HepG2 (cell line): ENCODE data around the gene HDAC5. TPM values are rescaled to one million over a fixed set of nuclear protein-coding genes. Genes with fewer than 3 reads are reported as not detected.

Source experiments
- ATAC-seq: fragments of 200-7000 bp; cut with Tn5 transposase; 3 replicates; pipeline ENCODE4 v1.9.1; 2020; ENCODE audit warnings: mild to moderate bottlenecking, moderate library complexity
- BruUV-seq: library from RNA; stranded (reverse); fragments of 400-500 nt; replicated peaks from 2 replicates; lab custom pipeline; 2021; lab: Mats Ljungman, UMichigan
- CTCF ChIA-PET: fragments of 300-600 bp; formaldehyde crosslinking; extraction: SDS; loops from one replicate; lab custom pipeline; 2021; ENCODE audit warnings: low total read pairs, inconsistent platforms, low intra/inter-chr PET ratio; lab: Yijun Ruan, JAX
- POLR2A ChIA-PET: fragments of 350-600 bp; sonication (Branson Sonifier 250); formaldehyde crosslinking; loops from one replicate; lab custom pipeline; 2020; ENCODE audit warnings: antibody characterized with exemption, inconsistent platforms; lab: Yijun Ruan, JAX
- DNase-seq: peaks from one replicate; pipeline ENCODE4 v3.0.0-alpha.2; 2015; ENCODE audit warnings: low spot score
- FAIRE-seq: peaks from 3 replicates; lab custom pipeline; 2011; peaks lifted over from hg19 to GRCh38; lab: Jason Lieb, UNC
- H2AFZ ChIP-seq: one replicate; pipeline ENCODE4 v1.6.1; 2011; ENCODE audit warnings: low read length, inconsistent platforms
- H3K27ac ChIP-seq: fragments of 300-600 bp; 3 replicates; pipeline ENCODE4 v1.8.0; 2011; ENCODE audit warnings: mixed run types, mild to moderate bottlenecking, mixed read lengths, low read length, inconsistent platforms; ENCODE audit not compliant: insufficient read depth; ENCODE audit errors: extremely low read length
- H3K27me3 ChIP-seq, 2 experiments: fragments of 200-600 bp in 1 of 2; 2 replicates in 1 of 2; 3 replicates in 1 of 2; pipeline versions ENCODE4 v1.6.0 to v1.8.0; 2011; ENCODE audit warnings: low read length in 2 of 2, mild to moderate bottlenecking in 2 of 2, moderate library complexity in 2 of 2, inconsistent platforms in 1 of 2; ENCODE audit not compliant: insufficient read depth in 2 of 2, control insufficient read depth in 1 of 2
- H3K36me3 ChIP-seq, 2 experiments: fragments of 200-600 bp in 1 of 2; replicated peaks in 1 of 2; 2 replicates in 1 of 2; 3 replicates in 1 of 2; pipeline versions ENCODE4 v1.5.1 to v1.8.0; 2011; ENCODE audit warnings: low read length in 2 of 2, inconsistent platforms in 1 of 2; ENCODE audit not compliant: insufficient read depth in 2 of 2, control insufficient read depth in 1 of 2
- H3K4me1 ChIP-seq: 2 replicates; pipeline ENCODE4 v1.5.1; 2012; ENCODE audit warnings: low read length, inconsistent platforms; ENCODE audit not compliant: insufficient read depth
- H3K4me2 ChIP-seq: 2 replicates; pipeline ENCODE4 v1.6.0; 2011; ENCODE audit warnings: low read depth, low read length, inconsistent platforms
- H3K4me3 ChIP-seq, 3 experiments: fragments of 200-600 bp in 1 of 3; sonication (generic), shearing (Covaris generic) in 1 of 3; replicated peaks in 1 of 3; 2 replicates each; pipeline ENCODE4 v1.5.1; 2011 to 2016; ENCODE audit warnings: low read length in 3 of 3, inconsistent platforms in 2 of 3, low read depth in 2 of 3, mild to moderate bottlenecking in 2 of 3, control low read depth in 1 of 3, mixed read lengths in 1 of 3; ENCODE audit not compliant: insufficient read depth in 1 of 3
- H3K79me2 ChIP-seq: one replicate; pipeline ENCODE4 v1.6.1; 2011; ENCODE audit warnings: low read length, inconsistent platforms; ENCODE audit not compliant: insufficient read depth
- H3K9ac ChIP-seq: 2 replicates; pipeline ENCODE4 v1.6.0; 2011; ENCODE audit warnings: mild to moderate bottlenecking, low read depth, low read length, inconsistent platforms; ENCODE audit not compliant: insufficient read depth
- H3K9me3 ChIP-seq: 2 replicates; pipeline ENCODE4 v1.5.1; 2012; ENCODE audit warnings: mild to moderate bottlenecking, low read length
- H4K20me1 ChIP-seq: 2 replicates; pipeline ENCODE4 v1.6.0; 2011; ENCODE audit warnings: inconsistent platforms, mild to moderate bottlenecking, low read length, moderate library complexity; ENCODE audit not compliant: insufficient read depth
- BCL6 ChIP-seq: IDR thresholded peaks from 2 replicates; pipeline ENCODE4 v1.6.1; 2016; ENCODE audit warnings: missing genetic modification reagents, missing compliant biosample characterization
- CEBPG ChIP-seq: IDR thresholded peaks from 2 replicates; pipeline ENCODE4 v1.6.1; 2016
- DR1 ChIP-seq: sonication (generic); formaldehyde crosslinking; IDR thresholded peaks from 2 replicates; pipeline ENCODE4 v1.8.0; 2021; ENCODE audit warnings: mild to moderate bottlenecking, missing genetic modification reagents, inconsistent platforms
- GABPB1 ChIP-seq: IDR thresholded peaks from 2 replicates; pipeline ENCODE4 v1.6.1; 2016; ENCODE audit warnings: mild to moderate bottlenecking, missing genetic modification reagents, moderate library complexity, missing compliant biosample characterization
- GATA4 ChIP-seq: sonication (generic); IDR thresholded peaks from 2 replicates; pipeline ENCODE4 v1.6.1; 2016; ENCODE audit warnings: antibody characterized with exemption, low read depth, borderline replicate concordance
- GPN1 ChIP-seq: sonication (generic); formaldehyde crosslinking; IDR thresholded peaks from 2 replicates; pipeline ENCODE4 v1.5.1; 2020; ENCODE audit warnings: missing genetic modification reagents, borderline replicate concordance
- MTF2 ChIP-seq: sonication (generic); formaldehyde crosslinking; IDR thresholded peaks from 2 replicates; pipeline ENCODE4 v1.5.0; 2020; ENCODE audit warnings: missing genetic modification reagents, borderline replicate concordance
- NFATC3 ChIP-seq: sonication (generic); formaldehyde crosslinking; IDR thresholded peaks from 2 replicates; pipeline ENCODE4 v1.5.1; 2020; ENCODE audit warnings: mild to moderate bottlenecking, missing genetic modification reagents
- NFE2 ChIP-seq: sonication (generic); formaldehyde crosslinking; IDR thresholded peaks from 2 replicates; pipeline ENCODE4 v1.4.0; 2020; ENCODE audit warnings: missing genetic modification reagents
- PHF8 ChIP-seq: sonication (generic); formaldehyde crosslinking; IDR thresholded peaks from 2 replicates; pipeline ENCODE4 v1.5.0; 2020; ENCODE audit warnings: missing genetic modification reagents
- RXRB ChIP-seq: IDR thresholded peaks from 2 replicates; pipeline ENCODE4 v1.6.1; 2016; ENCODE audit warnings: borderline replicate concordance, missing genetic modification reagents, missing compliant biosample characterization
- STAG1 ChIP-seq: sonication (generic); formaldehyde crosslinking; IDR thresholded peaks from 2 replicates; pipeline ENCODE4 v1.4.0; 2020; ENCODE audit warnings: missing genetic modification reagents
- U2AF1 ChIP-seq: fragments of 200-400 bp; formaldehyde crosslinking; optimal IDR thresholded peaks from 2 replicates; pipeline ENCODE3; 2017; ENCODE audit warnings: mild to moderate bottlenecking, low read depth, low read length
- ZNF101 ChIP-seq: sonication (generic); formaldehyde crosslinking; IDR thresholded peaks from 2 replicates; pipeline ENCODE4 v1.4.0; 2020; ENCODE audit warnings: mild to moderate bottlenecking, low read depth, missing genetic modification reagents, borderline replicate concordance
- ZNF432 ChIP-seq: sonication (generic); formaldehyde crosslinking; IDR thresholded peaks from 2 replicates; pipeline ENCODE4 v1.5.0; 2020; ENCODE audit warnings: missing genetic modification reagents, mild to moderate bottlenecking, borderline replicate concordance
- ZNF503 ChIP-seq: sonication (generic); formaldehyde crosslinking; IDR thresholded peaks from 2 replicates; pipeline ENCODE4 v1.4.0; 2020; ENCODE audit warnings: missing genetic modification reagents
- ZNF597 ChIP-seq: sonication (generic); formaldehyde crosslinking; IDR thresholded peaks from 2 replicates; pipeline ENCODE4 v1.5.0; 2020; ENCODE audit warnings: missing genetic modification reagents
- ZNF607 ChIP-seq: sonication (generic); formaldehyde crosslinking; IDR thresholded peaks from 2 replicates; pipeline ENCODE4 v1.5.1; 2020; ENCODE audit warnings: missing genetic modification reagents, mild to moderate bottlenecking, borderline replicate concordance
- ZNF7 ChIP-seq: IDR thresholded peaks from 2 replicates; pipeline ENCODE4 v1.6.1; 2016; ENCODE audit warnings: missing biosample characterization, missing genetic modification reagents
- WGBS: methylation state at CpG from one replicate; pipeline ENCODE4 v1.1.6; 2017; ENCODE audit warnings: low lambda C conversion rate; 5-methylcytosine and 5-hydroxymethylcytosine counted together
- in situ Hi-C: cut with HindIII; loops from 2 replicates; pipeline ENCODE4 v1.10.0; 2017; ENCODE audit warnings: low pct_unique_long_range_greater_than_20kb; ENCODE audit not compliant: extremely low pct_ligation_motif_present
- intact Hi-C: fragments of 100-400 bp; cut with micrococcal nuclease; formaldehyde crosslinking; loops from one replicate; pipeline ENCODE4 v1.10.0; 2022; ENCODE audit not compliant: unreplicated experiment
- polyA plus RNA-seq, 8 experiments: library from polyadenylated mRNA; depleted of rRNA in 3 of 8; stranded (reverse) in 7 of 8; unstranded in 1 of 8; fragments of >200 nt; fragmentation: Illumina TruSeq in 4 of 8; extraction: Trizol in 4 of 8; gene quantifications; 2 replicates each; pipeline versions ENCODE4 v1.2.1 to v1.2.3, GENCODE V29; 2011 to 2016; ENCODE audit warnings: low read depth in 4 of 8, missing spikeins in 1 of 8, mixed read lengths in 1 of 8; ENCODE audit not compliant: insufficient read depth in 1 of 8
- total RNA-seq, 5 experiments: library from RNA; depleted of rRNA; stranded (reverse); fragments of >200 nt; fragmentation: Illumina TruSeq; extraction: Trizol; gene quantifications; 2 replicates each; pipeline ENCODE4 v1.2.3, GENCODE V29; 2016; ENCODE audit warnings: low read depth in 1 of 5

HDAC5 gene
- total and polyA plus RNA-seq, 2 of the 13 experiments (the other 11 are each of a cell fraction or from before 2014, with no cell fraction given) = 46.4 to 85.4 TPM

DNA sequence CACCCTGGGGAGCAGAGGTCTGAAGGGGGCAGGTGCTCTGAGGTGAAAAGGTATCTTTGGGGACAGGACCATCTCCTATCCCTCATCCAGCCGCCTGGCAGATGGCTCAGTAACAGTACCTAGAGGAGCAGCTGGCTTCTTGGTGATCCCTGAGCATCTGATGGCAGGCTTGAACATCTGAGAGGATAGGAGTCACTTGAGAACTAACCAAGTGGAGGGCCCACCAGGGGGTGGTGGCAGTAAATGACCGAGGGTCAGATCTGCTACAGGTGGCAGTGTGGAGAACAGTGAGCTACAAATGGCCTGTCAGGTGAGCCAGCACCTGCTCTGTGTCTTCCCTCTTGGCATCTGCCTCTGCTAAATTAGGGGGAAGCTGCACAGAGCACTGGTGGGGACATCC lies 32.0 kb upstream of the HDAC5 start:
- H3K9ac ChIP-seq = no peak overlapping the region
- peaks cover 9% of the 10 kb centered on the region for H3K4me1 ChIP-seq
- intact Hi-C loops (no loop called here), in situ Hi-C loops (no loop called here)
- H3K27ac ChIP-seq = no peak overlapping the region
- no peaks in the 10 kb centered on the region for H4K20me1 ChIP-seq
- H3K4me3 ChIP-seq = no peak overlapping the region
- ChIA-PET CTCF (interaction anchor here (0.6 kb wide), 1 partner anchor 367 kb away, joined by 3 read pairs; no protein-coding TSS in a partner anchor), POLR2A (interaction anchor here (1.1 kb wide), 1 partner anchor 32 kb away, joined by 3 read pairs; the partner anchor contains the start of gene HDAC5)
- TF ChIP-seq ZNF607 (CRISPR knock-in tag) (no peak), MTF2 (CRISPR knock-in tag) (no peak), U2AF1 (no peak), ZNF503 (CRISPR knock-in tag) (no peak), BCL6 (CRISPR knock-in tag) (no peak), CEBPG (no peak), ZNF101 (no peak), ZNF7 (CRISPR knock-in tag) (no peak), NFE2 (CRISPR knock-in tag) (no peak), GATA4 (no peak), STAG1 (CRISPR knock-in tag) (no peak), GPN1 (CRISPR knock-in tag) (no peak), NFATC3 (CRISPR knock-in tag) (no peak), ZNF597 (CRISPR knock-in tag) (no peak), GABPB1 (no peak), DR1 (CRISPR knock-in tag) (no peak), ZNF432 (no peak), RXRB (CRISPR knock-in tag) (no peak), PHF8 (CRISPR knock-in tag) (no peak)
- no peak overlapping the region for H3K4me2 ChIP-seq
- peaks cover 12 to 44% of the 10 kb centered on the region in 2 experiments for H3K36me3 ChIP-seq
- ATAC-seq = peak; percentile 54
- DNase-seq = no peak
- BruUV-seq = no TSS peak
- FAIRE-seq = no peak
- H2AFZ ChIP-seq = no peak overlapping the region
- peaks cover 4% of the 10 kb centered on the region for H3K79me2 ChIP-seq
- WGBS = 91% methylated on average over 2 of the region's 2 CpGs
- no peaks in the 10 kb centered on the region for H3K9me3 ChIP-seq
- no peaks in the 10 kb centered on the region for H3K27me3 ChIP-seq
